Measurements from ENCODE around the gene RALGDS.

Gene RALGDS

DNA sequence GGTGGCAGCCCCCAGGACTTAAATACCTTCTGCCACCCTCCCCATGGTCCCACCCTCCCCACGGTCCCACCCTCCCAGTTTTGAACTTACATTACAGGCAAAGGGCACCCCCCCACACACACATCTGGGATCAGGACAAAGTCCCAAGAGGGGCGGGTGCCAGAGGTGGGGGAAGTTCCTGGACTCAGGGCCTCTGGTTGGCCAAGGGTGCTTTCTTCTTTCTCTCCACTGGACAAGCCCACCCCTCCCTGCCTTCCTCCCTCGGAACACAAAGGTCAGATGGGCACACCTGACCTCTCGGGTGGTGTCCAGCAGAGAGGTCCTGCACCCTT, 19.1 kb upstream of the RALGDS start:
- H3K36me3 ChIP-seq (ENCODE audit: control insufficient read depth, insufficient read depth, low read length): no peaks in the 10 kb centered on the region
- peaks cover 91% of the 10 kb centered on the region for H3K4me1 ChIP-seq (ENCODE audit: control insufficient read depth, insufficient read depth, low read length)
- no peak overlapping the region for H3K9ac ChIP-seq (ENCODE audit: low read length)
- H3K9me3 ChIP-seq (ENCODE audit: control insufficient read depth, low read length): no peaks in the 10 kb centered on the region
- no peaks in the 10 kb centered on the region for H3K27me3 ChIP-seq (ENCODE audit: control insufficient read depth, insufficient read depth, low read length)
- H3K4me3 ChIP-seq (ENCODE audit: low read length): no peak overlapping the region

DNA sequence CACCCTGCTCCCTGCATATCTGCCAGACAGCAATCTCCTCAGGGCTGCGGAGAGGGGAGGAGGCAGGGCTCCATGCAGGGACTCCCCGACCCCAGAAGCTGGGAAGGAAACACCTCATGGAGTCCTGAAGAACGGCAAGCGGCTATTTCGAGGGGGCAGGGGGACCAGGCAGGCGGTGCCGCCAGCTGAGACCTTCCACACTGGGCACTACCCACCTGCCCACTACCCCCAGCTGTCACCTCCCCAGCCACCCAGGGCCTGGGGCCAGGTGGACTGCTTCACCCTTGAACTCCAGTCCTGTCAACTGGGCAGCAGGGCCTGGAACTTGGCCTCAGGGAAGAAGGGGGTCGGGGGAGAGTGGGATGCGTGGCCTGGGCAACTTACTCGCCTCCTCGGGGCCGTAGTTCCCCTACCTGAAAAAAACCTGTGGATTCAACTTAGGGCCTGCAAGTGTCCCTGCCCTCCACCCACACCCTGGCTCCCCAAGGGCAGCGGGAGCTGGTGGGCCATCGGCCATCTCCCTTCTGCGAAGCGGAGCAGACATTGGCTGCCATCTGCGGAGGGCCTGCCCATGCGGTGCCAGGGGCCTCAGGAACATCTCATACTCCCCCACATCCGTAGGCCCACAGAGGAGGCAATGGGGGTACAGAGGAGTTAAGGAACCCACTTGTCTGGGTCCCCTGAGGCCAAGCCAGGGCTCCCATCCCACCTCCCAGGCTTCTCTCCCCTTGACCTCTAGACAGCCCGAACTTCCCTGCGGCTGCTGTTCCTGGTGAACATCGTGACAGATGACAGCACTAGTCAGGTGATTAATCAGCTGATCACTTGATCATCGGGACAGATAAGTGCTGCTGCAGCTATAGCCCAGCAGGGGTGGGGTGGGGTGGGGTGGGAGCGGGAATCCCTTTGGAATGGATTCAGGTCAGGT, 18.5 kb upstream of the RALGDS start:
- no peaks in the 10 kb centered on the region for H3K27me3 ChIP-seq (ENCODE audit: control insufficient read depth, insufficient read depth, low read length)
- no peak overlapping the region for H3K9ac ChIP-seq (ENCODE audit: low read length)
- H3K4me3 ChIP-seq (ENCODE audit: low read length): no peak overlapping the region
- H3K9me3 ChIP-seq (ENCODE audit: control insufficient read depth, low read length): no peaks in the 10 kb centered on the region
- H3K4me1 ChIP-seq (ENCODE audit: control insufficient read depth, insufficient read depth, low read length): peaks cover 91% of the 10 kb centered on the region
- no peaks in the 10 kb centered on the region for H3K36me3 ChIP-seq (ENCODE audit: control insufficient read depth, insufficient read depth, low read length)

DNA sequence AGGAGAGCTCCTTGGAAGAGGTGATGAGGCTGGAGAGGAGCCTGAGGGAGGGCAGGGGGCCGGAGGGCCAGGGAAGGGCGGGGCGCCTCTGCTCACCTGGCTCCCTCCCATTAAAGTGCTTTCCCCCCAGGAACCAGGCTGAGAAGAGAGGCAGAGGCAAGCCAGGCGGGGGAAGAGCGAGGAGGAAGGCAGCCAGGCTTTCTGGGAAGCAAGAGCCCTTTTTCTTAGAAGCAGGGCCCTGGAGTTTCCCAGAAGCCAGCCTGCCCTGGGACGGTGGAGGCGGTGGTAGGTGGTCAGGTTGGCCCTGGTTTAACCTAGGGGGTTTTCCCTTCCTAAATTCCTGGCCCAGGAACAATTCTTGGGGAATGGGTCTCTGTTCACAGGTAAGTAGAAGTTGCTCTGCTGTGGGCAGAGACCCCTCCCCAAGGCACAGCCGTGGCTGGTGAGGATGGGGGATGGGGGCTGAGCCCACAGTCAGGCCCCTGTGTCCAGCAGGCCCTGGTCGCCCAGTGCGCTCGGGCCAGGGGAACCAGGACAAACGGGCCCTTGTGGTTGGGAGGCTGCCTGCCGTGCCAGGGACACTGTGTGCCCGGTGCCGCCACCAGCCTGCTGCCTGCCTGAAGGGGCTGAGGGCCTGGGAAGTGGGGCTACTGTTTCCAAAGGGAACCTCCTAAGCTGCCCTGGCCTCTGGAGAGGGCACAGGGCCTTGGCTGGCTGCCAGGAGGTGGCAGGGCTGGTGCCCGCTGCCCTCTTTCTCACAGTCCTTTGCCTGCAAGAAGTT, 16.6 kb upstream of the RALGDS start:
- no peaks in the 10 kb centered on the region for H3K36me3 ChIP-seq (ENCODE audit: control insufficient read depth, insufficient read depth, low read length)
- H3K4me1 ChIP-seq (ENCODE audit: control insufficient read depth, insufficient read depth, low read length): peaks cover 96% of the 10 kb centered on the region
- peak overlapping the region; percentile 37 for H3K9ac ChIP-seq (ENCODE audit: low read length)
- no peaks in the 10 kb centered on the region for H3K9me3 ChIP-seq (ENCODE audit: control insufficient read depth, low read length)
- H3K27me3 ChIP-seq (ENCODE audit: control insufficient read depth, insufficient read depth, low read length): no peaks in the 10 kb centered on the region
- H3K4me3 ChIP-seq (ENCODE audit: low read length): no peak overlapping the region

DNA sequence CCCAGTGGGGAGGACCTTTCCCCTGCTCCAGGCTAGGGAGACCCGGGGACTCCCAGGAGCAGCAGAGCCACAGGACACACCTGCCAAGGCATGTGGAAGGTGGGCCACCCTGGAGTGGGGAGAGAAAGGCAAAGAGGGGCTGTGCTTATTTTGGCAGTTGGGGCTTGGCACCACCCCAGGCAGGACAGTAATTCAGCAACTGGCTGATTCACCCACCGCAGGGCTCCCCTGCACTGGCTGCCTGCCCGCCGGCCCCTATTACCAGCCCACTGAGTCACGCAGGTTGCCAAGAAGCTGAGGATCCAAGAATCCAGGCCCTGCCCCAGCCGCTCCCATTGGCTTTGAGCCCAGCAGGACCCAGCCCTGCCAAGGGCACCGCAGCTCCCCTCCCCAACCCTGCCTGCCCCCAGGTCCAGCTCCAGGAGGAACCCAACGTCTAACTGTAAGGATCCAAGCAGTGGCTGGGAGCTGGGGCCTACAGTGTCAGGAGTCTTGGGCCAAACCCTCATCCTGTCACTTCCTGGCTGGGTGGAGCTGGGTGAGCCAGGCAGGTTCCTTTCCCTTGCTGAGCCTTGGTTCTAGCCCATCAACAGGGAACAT, 14.2 kb upstream of the RALGDS start:
- Histone ChIP-seq H3K9me3 (ENCODE audit: control insufficient read depth, low read length) (no peaks in the 10 kb centered on the region), H3K4me1 (ENCODE audit: control insufficient read depth, insufficient read depth, low read length) (peaks cover 87% of the 10 kb centered on the region), H3K27me3 (ENCODE audit: control insufficient read depth, insufficient read depth, low read length) (no peaks in the 10 kb centered on the region), H3K36me3 (ENCODE audit: control insufficient read depth, insufficient read depth, low read length) (no peaks in the 10 kb centered on the region), H3K9ac (ENCODE audit: low read length) (peak overlapping the region; percentile 78), H3K4me3 (ENCODE audit: low read length) (no peak overlapping the region)

DNA sequence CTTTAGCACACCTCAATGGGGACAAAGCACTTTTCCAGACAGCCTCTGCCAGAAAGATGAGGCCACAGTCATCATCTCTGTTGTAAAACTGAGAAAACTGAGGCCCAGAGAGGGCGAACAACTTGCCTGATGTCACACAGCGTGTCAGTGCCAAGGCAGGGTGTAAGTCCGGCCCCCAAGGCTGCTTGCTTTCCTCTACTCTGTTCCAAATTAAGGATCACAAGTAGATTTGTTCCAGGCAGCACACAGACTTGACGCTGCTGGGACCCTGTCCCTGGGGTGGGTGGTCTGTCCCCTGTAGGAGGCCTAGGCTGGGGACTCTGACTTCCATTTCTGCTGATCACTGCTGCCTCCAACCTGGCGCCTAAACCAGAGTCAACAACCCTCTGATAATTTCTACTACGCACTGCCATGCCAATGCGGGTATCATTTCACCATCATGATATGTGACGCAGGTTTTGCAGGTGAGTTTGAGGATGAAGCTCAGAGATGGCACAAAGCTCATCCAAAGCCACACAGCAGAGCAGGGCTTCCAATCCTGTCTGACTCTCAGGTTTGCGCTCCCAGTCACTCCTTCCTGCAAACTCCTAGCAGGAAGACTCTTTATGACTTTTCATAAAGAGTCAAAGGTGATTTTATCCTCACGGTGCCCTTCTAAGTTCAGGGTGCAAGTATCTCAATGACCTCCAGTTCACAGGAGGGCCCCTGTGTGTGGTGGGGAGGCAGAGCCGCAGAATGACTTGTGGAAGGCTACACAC, 13.5 kb upstream of the RALGDS start:
- H3K27me3 ChIP-seq (ENCODE audit: control insufficient read depth, insufficient read depth, low read length): no peaks in the 10 kb centered on the region
- H3K4me1 ChIP-seq (ENCODE audit: control insufficient read depth, insufficient read depth, low read length): peaks cover 82% of the 10 kb centered on the region
- H3K9ac ChIP-seq (ENCODE audit: low read length): peak overlapping the region; percentile 78
- H3K4me3 ChIP-seq (ENCODE audit: low read length): no peak overlapping the region
- H3K9me3 ChIP-seq (ENCODE audit: control insufficient read depth, low read length): no peaks in the 10 kb centered on the region
- no peaks in the 10 kb centered on the region for H3K36me3 ChIP-seq (ENCODE audit: control insufficient read depth, insufficient read depth, low read length)

DNA sequence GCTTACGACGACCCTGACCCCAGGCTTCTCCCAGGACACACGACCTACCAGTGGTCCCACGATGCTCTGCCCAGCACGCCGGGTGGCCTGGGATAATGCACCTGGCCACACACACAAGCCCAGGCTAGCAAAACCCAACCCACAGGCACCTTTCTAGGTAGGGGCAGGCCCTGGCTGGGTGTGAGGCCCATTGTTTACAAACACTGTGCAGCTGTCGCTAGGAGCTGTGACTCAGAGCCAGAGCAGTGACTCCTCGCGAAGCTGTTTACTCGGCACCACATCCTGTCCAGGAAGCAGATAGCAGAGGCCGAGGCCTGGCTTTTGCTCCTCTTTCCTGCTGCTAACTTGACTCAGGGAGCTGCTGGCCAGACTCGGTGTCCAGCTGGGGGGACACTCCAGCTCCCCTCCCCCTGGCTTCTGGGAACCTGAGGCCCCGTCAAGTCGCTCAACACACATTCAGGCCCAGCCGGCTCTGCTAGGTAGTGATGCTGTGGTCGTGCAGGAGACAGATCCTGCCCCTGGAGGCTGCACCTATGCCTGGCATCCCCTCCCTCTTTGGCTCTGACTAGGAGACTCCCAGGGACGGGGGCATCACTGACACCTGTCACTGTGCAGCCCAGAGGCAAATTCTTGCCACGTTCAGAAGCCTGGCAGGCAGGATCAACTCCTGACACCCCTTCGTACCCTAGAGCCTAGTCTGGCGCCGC, 12.8 kb upstream of the RALGDS start:
- H3K9ac ChIP-seq (ENCODE audit: low read length): peak overlapping the region; percentile 78
- no peaks in the 10 kb centered on the region for H3K36me3 ChIP-seq (ENCODE audit: control insufficient read depth, insufficient read depth, low read length)
- no peaks in the 10 kb centered on the region for H3K9me3 ChIP-seq (ENCODE audit: control insufficient read depth, low read length)
- H3K4me1 ChIP-seq (ENCODE audit: control insufficient read depth, insufficient read depth, low read length): peaks cover 82% of the 10 kb centered on the region
- no peaks in the 10 kb centered on the region for H3K27me3 ChIP-seq (ENCODE audit: control insufficient read depth, insufficient read depth, low read length)
- peak overlapping the region; percentile 9 for H3K4me3 ChIP-seq (ENCODE audit: low read length)

DNA sequence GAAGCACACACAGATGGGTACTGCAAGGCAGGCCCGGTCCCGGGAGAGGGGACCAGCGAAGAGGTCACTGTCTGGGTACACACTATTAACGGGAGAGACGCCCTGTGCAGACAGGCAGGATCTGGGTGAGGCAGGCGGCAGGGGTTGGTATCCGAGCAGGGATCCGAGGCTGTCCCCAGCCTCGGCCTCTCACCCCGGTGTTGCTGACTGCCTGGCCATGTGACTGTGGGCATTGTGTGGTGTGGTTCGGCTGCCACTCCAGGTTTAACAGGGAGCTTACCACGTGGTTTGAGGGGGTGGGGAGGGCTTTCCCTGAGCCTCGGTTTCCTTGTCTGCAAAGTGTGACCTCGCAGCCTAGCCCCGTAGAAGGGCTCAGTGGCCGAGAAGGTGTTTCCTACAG, 11.1 kb upstream of the RALGDS start:
- no peak overlapping the region for H3K4me3 ChIP-seq (ENCODE audit: low read length)
- no peaks in the 10 kb centered on the region for H3K36me3 ChIP-seq (ENCODE audit: control insufficient read depth, insufficient read depth, low read length)
- H3K27me3 ChIP-seq (ENCODE audit: control insufficient read depth, insufficient read depth, low read length): no peaks in the 10 kb centered on the region
- peaks cover 82% of the 10 kb centered on the region for H3K4me1 ChIP-seq (ENCODE audit: control insufficient read depth, insufficient read depth, low read length)
- no peaks in the 10 kb centered on the region for H3K9me3 ChIP-seq (ENCODE audit: control insufficient read depth, low read length)
- H3K9ac ChIP-seq (ENCODE audit: low read length): peak overlapping the region; percentile 5

DNA sequence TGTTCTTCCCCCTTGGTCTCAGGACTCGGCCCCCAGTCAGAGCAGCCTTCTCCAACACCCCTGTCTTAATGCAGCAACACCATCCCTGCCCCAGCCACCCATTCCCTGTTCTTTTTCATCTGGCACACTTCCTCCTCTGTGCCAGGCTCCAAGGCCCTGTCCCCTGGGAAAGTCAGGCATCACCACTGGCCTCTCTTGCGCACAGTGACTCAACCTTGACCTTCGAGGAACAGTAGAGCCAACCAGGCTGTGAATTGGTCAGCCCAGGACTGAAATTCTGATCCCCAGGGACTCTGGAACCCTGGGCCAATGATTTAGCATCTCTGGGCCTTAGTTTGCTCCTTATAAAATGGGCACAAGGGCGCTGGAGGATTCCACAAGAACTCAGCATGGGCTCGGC, 10.5 kb upstream of the RALGDS start:
- Histone ChIP-seq H3K36me3 (ENCODE audit: control insufficient read depth, insufficient read depth, low read length) (no peaks in the 10 kb centered on the region), H3K9ac (ENCODE audit: low read length) (peak overlapping the region; percentile 5), H3K27me3 (ENCODE audit: control insufficient read depth, insufficient read depth, low read length) (no peaks in the 10 kb centered on the region), H3K4me3 (ENCODE audit: low read length) (no peak overlapping the region), H3K4me1 (ENCODE audit: control insufficient read depth, insufficient read depth, low read length) (peaks cover 82% of the 10 kb centered on the region), H3K9me3 (ENCODE audit: control insufficient read depth, low read length) (no peaks in the 10 kb centered on the region)

DNA sequence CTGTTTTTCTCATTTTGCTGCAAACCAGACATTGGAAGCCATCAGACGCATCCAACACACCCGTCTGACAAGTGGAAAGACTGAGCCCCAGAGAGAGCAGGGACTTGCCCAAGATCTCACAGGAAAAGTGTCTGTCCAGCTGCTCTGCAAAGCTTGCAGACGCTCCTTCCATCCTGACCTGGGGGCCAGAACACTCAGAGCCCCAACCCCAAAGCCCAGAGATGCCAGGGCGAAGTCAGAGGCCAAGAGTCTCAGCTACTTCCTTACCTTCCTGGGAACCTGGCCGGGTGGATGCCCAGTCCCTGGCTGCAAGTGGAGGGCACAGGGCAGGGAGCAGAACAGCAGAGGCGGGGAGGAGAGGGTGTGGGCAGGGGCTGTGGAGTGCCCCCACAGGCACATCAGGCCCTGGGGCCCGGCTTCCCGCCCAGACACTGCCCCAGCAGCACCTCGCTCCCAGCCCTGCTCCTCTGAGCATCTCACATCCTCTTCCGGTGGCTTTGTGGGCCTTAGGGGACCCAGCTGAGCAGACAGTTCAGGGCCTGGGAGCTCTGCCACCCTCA, 9.7 kb upstream of the RALGDS start:
- Histone ChIP-seq H3K4me1 (ENCODE audit: control insufficient read depth, insufficient read depth, low read length) (peaks cover 84% of the 10 kb centered on the region), H3K4me3 (ENCODE audit: low read length) (no peak overlapping the region), H3K9me3 (ENCODE audit: control insufficient read depth, low read length) (no peaks in the 10 kb centered on the region), H3K9ac (ENCODE audit: low read length) (no peak overlapping the region), H3K36me3 (ENCODE audit: control insufficient read depth, insufficient read depth, low read length) (no peaks in the 10 kb centered on the region), H3K27me3 (ENCODE audit: control insufficient read depth, insufficient read depth, low read length) (no peaks in the 10 kb centered on the region)

DNA sequence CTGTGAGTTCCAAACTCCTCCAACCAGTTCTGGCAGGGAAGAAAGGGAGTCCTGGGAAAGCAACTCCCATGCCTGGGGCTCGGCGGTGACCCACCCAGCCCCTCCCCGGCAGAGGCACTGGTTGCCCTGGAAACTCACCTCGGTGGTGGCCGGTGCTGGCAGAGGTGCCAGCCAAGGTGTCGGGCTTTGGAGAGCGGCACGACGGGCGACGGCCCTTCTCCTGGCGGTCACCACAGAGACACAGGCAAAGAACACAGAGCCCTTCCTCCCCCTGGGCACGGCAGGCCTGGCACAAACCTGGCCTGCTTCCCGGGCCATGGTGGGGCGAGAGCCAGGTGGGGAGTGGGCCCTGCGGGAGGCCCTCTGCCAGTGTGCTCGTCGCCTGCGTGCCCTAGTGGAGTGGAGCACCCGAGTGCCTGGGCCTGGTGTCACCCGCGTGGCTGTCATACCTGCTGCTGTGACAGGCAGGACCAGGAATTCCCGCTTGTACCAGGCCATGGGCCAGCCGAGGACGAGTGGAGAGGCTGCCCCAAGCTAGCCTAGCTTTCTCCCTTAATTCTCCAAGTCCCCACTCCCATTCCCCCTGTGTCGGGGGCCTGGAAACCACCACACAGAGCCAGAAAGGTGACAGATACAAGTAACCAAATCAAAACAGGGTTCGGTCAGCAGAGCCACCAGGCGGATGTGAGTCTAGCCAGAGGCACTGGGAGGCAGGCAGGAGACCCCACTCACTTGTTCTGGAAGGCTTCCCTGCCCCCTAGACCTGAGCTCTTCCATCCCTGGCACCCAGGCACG, 8.2 kb upstream of the RALGDS start:
- H3K36me3 ChIP-seq (ENCODE audit: control insufficient read depth, insufficient read depth, low read length): no peaks in the 10 kb centered on the region
- H3K27me3 ChIP-seq (ENCODE audit: control insufficient read depth, insufficient read depth, low read length): no peaks in the 10 kb centered on the region
- no peak overlapping the region for H3K4me3 ChIP-seq (ENCODE audit: low read length)
- no peaks in the 10 kb centered on the region for H3K9me3 ChIP-seq (ENCODE audit: control insufficient read depth, low read length)
- peaks cover 72% of the 10 kb centered on the region for H3K4me1 ChIP-seq (ENCODE audit: control insufficient read depth, insufficient read depth, low read length)
- H3K9ac ChIP-seq (ENCODE audit: low read length): peak overlapping the region; percentile 26
